GM12878 (cell line): ENCODE results near the gene RPL36. TPM values are rescaled to one million over a fixed set of nuclear protein-coding genes. Genes with fewer than 3 reads are reported as not detected.

Experiments used
- ATAC-seq: fragments of 200-7000 bp; cut with Tn5 transposase; 3 replicates; pipeline ENCODE4 v1.9.1; 2020; ENCODE audit warnings: mild to moderate bottlenecking, moderate library complexity
- BruUV-seq: library from RNA; stranded (reverse); fragments of 400-500 nt; replicated peaks from 2 replicates; lab custom pipeline; 2021; lab: Mats Ljungman, UMichigan
- CTCF ChIA-PET: fragments of 300-600 bp; sonication (Branson Sonifier 250); formaldehyde crosslinking; extraction: SDS; loops from one replicate; lab custom pipeline; 2021; ENCODE audit warnings: inconsistent platforms; lab: Yijun Ruan, JAX
- POLR2A ChIA-PET: fragments of 350-600 bp; formaldehyde crosslinking; extraction: SDS; loops from one replicate; lab custom pipeline; 2021; ENCODE audit warnings: inconsistent platforms; lab: Charles Lee
- RAD21 ChIA-PET: fragments of 300-600 bp; sonication (Branson Sonifier 250); formaldehyde crosslinking; loops from one replicate; lab custom pipeline; 2023; ENCODE audit warnings: antibody characterized with exemption; ENCODE audit not compliant: unreplicated experiment; lab: Charles Lee
- SMC1A ChIA-PET: fragments of 300-600 bp; sonication (Branson Sonifier 250); formaldehyde crosslinking; loops from one replicate; lab custom pipeline; 2023; ENCODE audit not compliant: unreplicated experiment, uncharacterized antibody; lab: Charles Lee
- DNase-seq: peaks from one replicate; pipeline ENCODE4 v3.0.0-alpha.2; 2011; ENCODE audit warnings: low read depth, low spot score
- FAIRE-seq: peaks from 3 replicates; lab custom pipeline; 2011; peaks lifted over from hg19 to GRCh38; lab: Jason Lieb, UNC
- H2AFZ ChIP-seq: 2 replicates; pipeline ENCODE4 v1.6.0; 2011; ENCODE audit warnings: low read depth, low read length, control low read depth; ENCODE audit not compliant: control insufficient read depth
- H3K27ac ChIP-seq: 2 replicates; pipeline ENCODE4 v1.5.1; 2011; ENCODE audit warnings: control low read depth; ENCODE audit not compliant: control insufficient read depth, insufficient read depth
- H3K27me3 ChIP-seq, 2 experiments: replicated peaks in 1 of 2; 2 replicates each; pipeline versions ENCODE4 v1.6.0 to v1.6.1; 2011; ENCODE audit warnings: low read length in 1 of 2; ENCODE audit not compliant: control insufficient read depth in 2 of 2, insufficient read depth in 2 of 2
- H3K36me3 ChIP-seq, 2 experiments: 2 replicates each; pipeline ENCODE4 v1.5.1; 2011; ENCODE audit warnings: low read length in 1 of 2; ENCODE audit not compliant: control insufficient read depth in 2 of 2, insufficient read depth in 2 of 2
- H3K4me1 ChIP-seq: 2 replicates; pipeline ENCODE4 v1.6.1; 2011; ENCODE audit warnings: mild to moderate bottlenecking, low read length, moderate library complexity, mixed read lengths; ENCODE audit not compliant: control insufficient read depth, insufficient read depth
- H3K4me2 ChIP-seq: 2 replicates; pipeline ENCODE4 v1.6.0; 2011; ENCODE audit warnings: control low read depth; ENCODE audit not compliant: control insufficient read depth, insufficient read depth
- H3K4me3 ChIP-seq: fragments of 200-600 bp; sonication (generic); 2 replicates; pipeline ENCODE4 v1.5.1; 2016
- H3K79me2 ChIP-seq: 2 replicates; pipeline ENCODE4 v1.6.0; 2011; ENCODE audit warnings: low read length; ENCODE audit not compliant: control insufficient read depth, insufficient read depth
- H3K9ac ChIP-seq: 2 replicates; pipeline ENCODE4 v1.8.0; 2011; ENCODE audit warnings: low read length, control low read depth, mixed read lengths; ENCODE audit not compliant: control insufficient read depth, insufficient read depth
- H3K9me3 ChIP-seq: replicated peaks from 3 replicates; pipeline ENCODE4 v1.5.1; 2011; ENCODE audit warnings: mild to moderate bottlenecking, low read length; ENCODE audit not compliant: control insufficient read depth, insufficient read depth
- H4K20me1 ChIP-seq: 2 replicates; pipeline ENCODE4 v1.6.0; 2011; ENCODE audit not compliant: control insufficient read depth, insufficient read depth
- BCL3 ChIP-seq: IDR thresholded peaks from 2 replicates; pipeline ENCODE4 v1.6.1; 2011; ENCODE audit warnings: borderline replicate concordance, low read depth, mild to moderate bottlenecking, moderate library complexity, low read length; ENCODE audit not compliant: insufficient read depth, poor library complexity, severe bottlenecking
- MYC ChIP-seq: IDR thresholded peaks from 2 replicates; pipeline ENCODE4 v1.6.1; 2011; ENCODE audit warnings: mild to moderate bottlenecking, low read length, moderate library complexity, inconsistent platforms; ENCODE audit not compliant: insufficient read depth, insufficient replicate concordance, insufficient read length, severe bottlenecking
- SMAD5 ChIP-seq: IDR thresholded peaks from 2 replicates; pipeline ENCODE4 v1.6.1; 2016; ENCODE audit warnings: antibody characterized with exemption, low read depth
- ZBTB4 ChIP-seq: fragments of 450-650 bp; formaldehyde crosslinking; IDR thresholded peaks from 2 replicates; pipeline ENCODE4 v1.4.0; 2022; ENCODE audit warnings: mild to moderate bottlenecking, moderate library complexity
- WGBS: methylation state at CpG from one replicate; pipeline ENCODE4 v1.1.6; 2016; ENCODE audit warnings: low lambda C conversion rate; ENCODE audit not compliant: insufficient replicate concordance, insufficient coverage; ENCODE audit errors: missing lambda C conversion rate; 5-methylcytosine and 5-hydroxymethylcytosine counted together
- in situ Hi-C: fragments of 300-500 bp; cut with MboI; formaldehyde crosslinking; loops from 9 replicates; pipeline ENCODE4 v1.14.3; 2018; ENCODE audit warnings: mixed read lengths
- intact Hi-C: fragments of 100-400 bp; cut with micrococcal nuclease; formaldehyde crosslinking; loops from one replicate; pipeline ENCODE4 v1.14.2; 2022; ENCODE audit not compliant: unreplicated experiment
- polyA plus RNA-seq, 11 experiments: library from polyadenylated mRNA; depleted of rRNA in 4 of 11; unstranded in 6 of 11; stranded (reverse) in 5 of 11; fragments of >200 nt; fragmentation: Nextera tagmentation in 4 of 11; fragmentation: Illumina TruSeq in 1 of 11; extraction: Ambion mirVana in 4 of 11; extraction: Trizol in 1 of 11; gene quantifications; 1 replicate in 1 of 11; 2 replicates in 10 of 11; pipeline versions ENCODE4 v1.2.1 to v1.2.3, GENCODE V29; 2011 to 2016; ENCODE audit warnings: inconsistent platforms in 2 of 11, missing spikeins in 2 of 11, low read depth in 1 of 11
- total RNA-seq, 4 experiments: library from RNA; depleted of rRNA in 3 of 4; stranded (reverse); fragments of >200 nt in 3 of 4; fragmentation: Illumina TruSeq in 1 of 4; extraction: Trizol in 1 of 4; gene quantifications; 2 replicates each; pipeline versions ENCODE4 v1.2.1 to v1.2.3, GENCODE V29; 2013 to 2021

The RPL36 gene
- total and polyA plus RNA-seq, 10 of the 15 experiments (the other 5 are each of a cell fraction or from before 2014, with no cell fraction given) = 374 to 4,942 (median 2,053) TPM

GRCh38 chr19:5679289-5680083 lies 10.6 kb upstream of the RPL36 start:
- RAD21 ChIA-PET = no interaction called here
- WGBS = 28% methylated on average over 26 of the region's 26 CpGs
- H3K9me3 ChIP-seq = no peaks in the 10 kb centered on the region
- CTCF ChIA-PET = interaction anchor here (1.0 kb wide), 1 partner anchor 10 kb away, joined by 4 read pairs; the partner anchor contains the start of gene RPL36
- no TSS peak for BruUV-seq
- POLR2A ChIA-PET = interaction anchor here (0.5 to 0.6 kb wide), 2 partner anchors 55 to 70 kb away, joined by 4 read pairs; no protein-coding TSS in a partner anchor
- H3K27me3 ChIP-seq = no peaks in the 10 kb centered on the region
- H3K27ac ChIP-seq = peak overlapping the region; percentile 46
- ATAC-seq = peak; percentile 33
- SMC1A ChIA-PET = no interaction called here
- H3K4me3 ChIP-seq = peak overlapping the region; percentile 98
- peaks cover 12% of the 10 kb centered on the region for H3K79me2 ChIP-seq
- intact Hi-C loops (no loop called here), in situ Hi-C loops (loop anchor here (10.0 kb wide), 1 partner anchor 1435 kb away; the partner anchor contains the start of gene YJU2)
- no peak for DNase-seq
- no peak for FAIRE-seq
- TF ChIP-seq BCL3 (peak; percentile 42), SMAD5 (0 out of 2 replicates have a peak, but pooled peaks have one; percentile 4), MYC (peak; percentile 7), ZBTB4 (CRISPR knock-in tag) (no peak)
- H4K20me1 ChIP-seq = no peaks in the 10 kb centered on the region
- peak overlapping the region; percentile 81 for H3K9ac ChIP-seq
- peak overlapping the region; percentile 77 for H2AFZ ChIP-seq
- peaks cover 0 to 2% of the 10 kb centered on the region in 2 experiments; a peak in 2 of 4 replicates for H3K36me3 ChIP-seq
- peak overlapping the region; percentile 96 for H3K4me2 ChIP-seq
- H3K4me1 ChIP-seq = peaks cover 5% of the 10 kb centered on the region; the same call in 1 of the 2 replicates
